ENCODE data around the gene WNK3.
A peak's percentile ranks its signal among the peaks of the same experiment; 100 is the strongest.
"Not testable (repeated sequence)": the region's sequence is repeated elsewhere in the genome, so short reads cannot be mapped to it uniquely, and the experiment has no call there.

The WNK3 gene
- total RNA-seq, result 0.18 to 0.49 (median 0.33) reads per million in 4 experiments

DNA sequence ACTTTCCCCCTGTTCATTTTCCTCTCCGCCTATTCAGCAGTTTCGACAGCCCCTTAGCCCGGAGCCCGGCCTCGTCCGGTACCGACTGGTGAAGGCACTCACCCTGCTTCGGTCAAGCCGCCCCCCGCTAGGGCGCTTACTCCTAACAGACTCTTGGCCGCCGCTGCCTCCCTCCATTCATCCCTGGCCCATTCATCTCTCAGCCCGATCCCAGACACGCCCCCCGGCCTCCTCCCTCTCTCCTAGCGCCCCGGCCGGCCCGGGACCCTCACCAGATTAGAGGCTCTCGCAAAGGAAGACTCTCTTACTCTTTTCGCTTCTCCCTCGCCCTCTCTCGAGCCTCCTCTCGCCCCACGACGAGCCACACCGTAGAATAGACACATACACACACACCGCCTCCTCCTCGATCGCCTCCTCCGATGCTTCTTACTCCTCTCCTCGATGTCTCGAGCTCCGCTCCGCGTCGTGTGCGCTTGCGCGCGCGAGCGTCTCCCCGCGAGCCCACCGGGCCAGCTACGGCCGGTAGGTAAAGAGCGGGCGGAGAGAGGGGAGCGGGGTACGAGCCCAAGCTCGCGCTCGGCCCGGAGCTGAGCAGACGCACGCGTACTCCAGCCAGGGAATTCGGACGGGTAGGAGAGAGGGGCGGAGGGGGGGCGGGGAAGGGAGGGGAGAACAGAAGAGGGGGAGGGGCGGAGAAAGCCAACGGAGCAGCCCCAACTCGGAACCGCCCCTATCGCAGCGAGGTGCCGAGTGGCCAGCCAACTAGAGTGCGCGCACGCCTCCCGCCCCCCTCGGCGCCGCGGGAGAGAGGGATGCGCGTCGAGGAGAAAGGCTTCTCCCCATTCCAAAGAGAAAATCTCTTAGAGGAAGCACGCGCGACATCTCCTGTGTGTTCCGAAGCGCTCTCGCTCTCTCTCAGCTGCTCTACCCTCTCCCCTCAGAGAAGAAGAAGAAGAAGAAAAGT lies at the start of gene WNK3:
Gene WNK3, minus strand, starts transcription at position 633 of the 964 bp plus-strand sequence.
- peak; percentile 4 for DNase-seq

DNA sequence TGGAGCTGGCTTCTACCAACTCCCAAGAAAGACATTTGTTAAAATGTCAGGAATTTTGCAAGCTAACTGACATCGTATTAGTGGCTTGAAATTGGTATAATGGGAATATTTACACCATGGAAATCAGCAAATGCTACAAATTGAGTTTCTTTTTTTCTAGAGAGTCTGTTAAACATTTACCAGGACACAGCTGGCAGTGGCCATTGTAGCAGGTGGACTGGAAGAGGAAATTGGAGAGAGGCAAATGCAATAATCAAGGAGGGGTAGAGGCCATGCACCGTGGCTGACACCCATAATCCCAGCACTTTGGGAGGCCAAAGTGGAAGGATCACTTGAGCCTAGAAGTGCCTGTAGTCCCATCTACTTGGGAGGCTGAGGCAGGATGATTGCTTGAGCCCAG lies 49.4 kb upstream of the WNK3 start:
- DNase-seq, result no peak

DNA sequence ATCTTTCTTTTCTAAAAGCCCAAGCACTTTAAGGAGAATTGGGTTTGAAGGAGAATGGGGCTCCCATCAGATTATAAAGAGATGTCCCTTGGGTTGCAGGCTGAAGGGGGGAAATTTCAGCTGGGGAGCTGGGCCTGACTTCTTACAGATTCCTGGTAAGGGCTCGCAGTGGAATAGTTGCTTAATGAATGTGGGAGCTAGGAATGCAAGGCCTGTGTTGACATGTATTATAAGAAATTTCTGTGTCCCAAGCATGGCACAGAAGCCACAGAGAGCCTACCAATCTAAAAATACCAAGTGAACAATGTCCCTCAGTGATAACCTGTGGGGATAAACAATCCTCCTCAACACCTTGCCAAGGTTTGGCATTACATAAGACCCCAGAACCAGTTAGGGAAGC lies 39.3 kb upstream of the WNK3 start:
- DNase-seq, result no peak

- DNase-seq, result no peak
Measured at GRCh38 chrX:54386314-54386713, 28.5 kb upstream of the WNK3 start.

GRCh38 chrX:54384661-54385060 lies 26.8 kb upstream of the WNK3 start:
- DNase-seq, result not testable (repeated sequence)

- no peak for DNase-seq
Measured at GRCh38 chrX:54359408-54359807, 1.6 kb upstream of the WNK3 start.

DNA sequence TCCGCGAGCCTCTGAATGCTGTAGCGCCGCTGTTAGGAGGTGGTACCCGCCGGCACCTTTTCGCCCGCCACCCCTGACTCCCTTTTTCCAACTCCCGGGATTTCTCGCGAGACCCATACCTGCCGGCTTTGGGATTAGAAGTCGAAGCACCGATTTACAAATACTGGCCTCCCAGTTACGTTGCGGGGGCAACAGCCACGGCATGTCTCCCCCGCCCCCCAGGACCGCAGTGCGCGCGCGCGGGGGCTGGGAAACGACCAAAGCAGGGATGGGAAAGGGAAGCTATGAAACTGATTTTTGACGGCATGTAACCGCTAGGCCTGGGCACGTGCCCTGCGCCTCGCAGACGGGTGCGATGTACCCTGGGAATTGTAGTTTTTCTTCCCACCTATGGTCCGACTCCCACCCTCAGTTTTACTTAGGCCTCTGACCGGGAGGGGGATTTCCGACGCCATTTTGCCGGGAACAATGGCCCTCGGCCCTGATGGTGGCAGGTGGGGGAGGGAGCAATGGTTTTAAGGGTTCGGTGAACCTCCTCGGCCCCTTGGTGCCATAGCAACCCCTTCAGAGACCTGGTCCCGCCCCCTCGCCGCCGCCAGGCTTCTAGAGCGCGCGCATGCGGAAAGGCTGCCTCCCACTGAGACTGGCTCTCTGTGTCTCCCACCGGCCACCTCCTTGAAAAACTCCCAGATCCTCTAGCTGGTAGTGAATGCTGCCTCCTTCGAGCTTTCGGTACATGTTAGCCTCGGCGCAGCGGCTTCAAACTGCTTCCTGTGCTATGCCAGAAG lies 772 bp upstream of the WNK3 start:
- DNase-seq, result peak; percentile 17

DNA sequence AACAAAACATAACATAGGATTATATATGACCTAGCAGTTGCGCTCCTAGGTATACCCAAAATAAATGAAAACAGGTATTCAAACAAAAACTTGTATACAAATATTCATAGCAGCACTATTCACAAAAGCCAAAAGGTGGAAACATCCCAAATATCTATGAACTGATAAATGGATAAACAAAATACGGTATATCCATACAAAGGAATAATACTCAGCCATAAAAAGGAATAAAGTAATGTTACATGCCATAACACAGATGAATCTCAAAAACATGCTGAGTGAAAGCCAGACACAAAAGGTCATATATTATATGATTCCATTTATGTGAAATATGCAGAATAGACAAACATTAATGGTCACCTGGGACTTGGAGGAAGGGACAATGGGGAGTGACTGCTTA lies 5.2 kb downstream of the WNK3 start:
- no peak for DNase-seq

DNA sequence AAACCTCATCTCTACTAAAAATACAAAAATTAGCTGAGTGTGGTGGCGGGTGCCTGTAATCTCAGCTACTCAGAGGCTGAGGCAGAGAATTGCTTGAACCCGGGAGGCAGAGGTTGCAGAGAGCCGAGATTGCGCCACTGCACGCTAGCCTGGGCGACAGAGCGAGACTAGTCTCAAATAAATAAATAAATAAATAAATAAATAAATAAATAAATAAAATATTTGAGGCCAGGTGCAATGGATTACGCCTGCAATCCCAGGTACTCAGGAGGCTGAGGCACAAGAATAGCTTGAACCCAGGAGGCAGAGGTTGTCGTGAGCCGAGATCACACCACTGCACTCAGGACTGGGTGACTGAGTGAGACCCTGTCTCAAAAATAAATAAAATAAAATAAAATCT lies 20.5 kb downstream of the WNK3 start:
- not testable (repeated sequence) for DNase-seq

GRCh38 chrX:54325077-54325476 lies 32.8 kb downstream of the WNK3 start:
- DNase-seq, result no peak

GRCh38 chrX:54320067-54320466 lies 37.8 kb downstream of the WNK3 start:
- DNase-seq, result no peak

- no peak for DNase-seq
Measured at GRCh38 chrX:54306379-54306778, 51.5 kb downstream of the WNK3 start.

- no peak for DNase-seq
Measured at GRCh38 chrX:54301516-54301915, 56.3 kb downstream of the WNK3 start.

- DNase-seq, result no peak
Measured at GRCh38 chrX:54294306-54294705, 63.5 kb downstream of the WNK3 start.

- DNase-seq, result no peak
Measured at GRCh38 chrX:54292755-54293154, 65.1 kb downstream of the WNK3 start.

GRCh38 chrX:54291758-54292157 lies 66.1 kb downstream of the WNK3 start:
- DNase-seq, result no peak

DNA sequence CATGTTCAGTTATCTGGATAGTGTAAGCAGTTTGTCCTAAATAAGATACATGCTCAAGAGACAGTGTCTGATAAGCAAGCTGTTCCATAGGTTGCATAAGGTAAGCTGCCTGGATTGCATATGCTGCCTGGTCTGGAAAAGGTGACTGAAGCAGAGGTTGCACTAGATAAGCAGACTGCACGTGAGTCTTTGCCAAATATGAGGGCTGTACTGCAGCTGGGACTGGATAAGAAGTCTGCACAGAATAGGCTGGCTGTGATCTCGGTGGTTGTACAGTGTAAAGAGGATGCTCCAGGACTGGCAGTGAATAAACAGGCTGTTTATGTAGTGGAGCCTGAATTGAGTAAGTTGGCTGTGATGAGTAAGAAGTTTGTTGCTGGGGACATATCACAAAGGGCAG lies 68.9 kb downstream of the WNK3 start:
- no peak for DNase-seq

- DNase-seq, result no peak
Measured at GRCh38 chrX:54288277-54288676, 69.6 kb downstream of the WNK3 start.

DNA sequence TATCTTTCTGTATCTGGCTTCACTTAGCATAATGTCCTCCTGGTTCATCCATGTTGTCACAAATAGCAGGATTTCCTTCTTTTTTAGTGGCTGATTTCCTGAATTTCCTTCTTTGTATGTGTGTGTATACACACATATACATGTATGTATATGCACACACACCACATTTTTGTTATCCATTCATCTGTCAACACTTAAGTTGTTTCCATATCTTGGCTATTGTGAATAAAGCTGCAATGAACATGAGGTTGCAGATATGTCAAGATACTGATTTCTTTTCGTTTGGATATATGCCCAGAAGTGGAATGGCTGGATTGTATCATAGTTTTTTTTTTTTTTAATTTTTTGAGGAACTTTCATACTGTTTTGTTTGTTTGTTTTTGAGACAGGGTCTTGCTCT lies 76.2 kb downstream of the WNK3 start:
- DNase-seq, result no peak

- DNase-seq, result no peak
Measured at GRCh38 chrX:54280466-54280865, 77.4 kb downstream of the WNK3 start.

DNA sequence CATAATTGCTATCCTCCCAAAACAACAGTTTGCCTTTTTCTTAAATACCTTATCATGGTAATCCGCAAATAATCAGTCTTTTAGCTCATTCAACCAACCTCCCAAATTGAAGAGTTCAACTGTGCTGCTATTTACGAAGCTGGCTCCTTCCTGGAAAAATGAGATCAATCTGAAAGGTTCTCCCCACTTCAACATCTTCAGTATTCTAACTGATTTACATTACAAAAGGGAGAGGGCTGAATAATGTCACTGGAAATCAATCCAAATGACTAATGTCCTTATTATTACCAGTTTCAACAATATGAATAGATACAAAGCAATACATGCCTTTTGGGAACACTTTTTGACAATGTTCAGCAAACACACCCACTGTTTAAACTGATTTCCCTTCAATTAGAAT lies 86.2 kb downstream of the WNK3 start:
- no peak for DNase-seq

DNA sequence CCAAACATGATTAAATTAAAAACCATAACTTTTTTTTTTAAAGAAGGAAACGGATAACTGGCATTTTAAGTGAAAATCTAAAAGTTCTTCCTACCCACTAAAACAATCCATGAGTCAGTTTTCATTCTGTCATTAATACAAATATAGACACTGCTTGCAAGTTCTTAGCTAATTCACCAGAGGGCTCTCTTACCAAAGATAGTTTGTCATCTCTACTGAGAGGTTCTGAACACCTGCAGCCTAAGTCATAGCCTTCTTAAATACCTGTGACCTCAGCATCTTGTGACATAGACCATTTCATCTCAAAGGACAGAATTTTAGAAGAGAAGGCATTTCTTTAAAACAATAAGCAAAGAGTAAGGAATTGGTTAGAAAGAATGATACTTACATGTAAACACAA lies 109.5 kb downstream of the WNK3 start:
- DNase-seq, result no peak

DNA sequence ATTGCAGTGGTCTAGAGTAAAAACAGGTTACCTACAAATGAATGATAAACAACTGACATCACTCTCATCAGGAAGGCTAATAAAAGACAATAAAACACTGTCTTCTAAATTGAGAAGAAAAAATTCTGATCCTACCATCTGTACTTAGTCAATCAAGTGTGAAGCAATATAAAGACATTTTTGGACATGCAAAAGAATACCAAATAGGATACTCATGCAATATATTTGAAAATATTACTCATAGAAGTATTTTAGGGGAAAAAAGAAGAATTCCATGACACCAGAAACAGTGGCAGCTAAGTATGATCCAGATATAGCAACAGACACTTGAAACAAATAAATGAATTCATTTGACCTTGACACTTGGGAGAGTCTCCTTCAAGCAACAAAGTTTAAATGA lies 111.0 kb downstream of the WNK3 start:
- no peak for DNase-seq

DNA sequence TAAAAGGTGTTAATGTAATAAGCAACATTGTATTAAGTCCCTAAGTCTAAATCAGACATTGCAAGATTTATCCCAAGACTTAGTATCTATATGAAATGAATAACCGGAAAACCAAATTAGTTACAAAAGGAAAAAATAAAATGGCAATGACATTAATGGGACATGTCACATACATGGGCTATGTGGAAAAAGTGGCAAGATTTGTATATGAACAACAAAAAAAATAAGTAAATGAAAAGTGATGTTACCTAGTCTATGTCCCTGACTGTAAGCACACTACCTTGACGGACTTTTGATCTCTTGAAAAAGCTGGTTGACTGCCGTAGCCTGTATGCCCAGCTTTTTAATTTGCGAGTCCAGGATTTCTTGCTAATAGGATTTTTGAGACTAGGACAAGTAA lies 119.3 kb downstream of the WNK3 start:
- no peak for DNase-seq
